ENCODE measurements around the gene GALNS. TPM values are rescaled to one million over a fixed set of nuclear protein-coding genes. Genes with fewer than 3 reads are reported as not detected.

Gene GALNS
- total RNA-seq, 1 donor from 2014 or later: 32.8 TPM

DNA sequence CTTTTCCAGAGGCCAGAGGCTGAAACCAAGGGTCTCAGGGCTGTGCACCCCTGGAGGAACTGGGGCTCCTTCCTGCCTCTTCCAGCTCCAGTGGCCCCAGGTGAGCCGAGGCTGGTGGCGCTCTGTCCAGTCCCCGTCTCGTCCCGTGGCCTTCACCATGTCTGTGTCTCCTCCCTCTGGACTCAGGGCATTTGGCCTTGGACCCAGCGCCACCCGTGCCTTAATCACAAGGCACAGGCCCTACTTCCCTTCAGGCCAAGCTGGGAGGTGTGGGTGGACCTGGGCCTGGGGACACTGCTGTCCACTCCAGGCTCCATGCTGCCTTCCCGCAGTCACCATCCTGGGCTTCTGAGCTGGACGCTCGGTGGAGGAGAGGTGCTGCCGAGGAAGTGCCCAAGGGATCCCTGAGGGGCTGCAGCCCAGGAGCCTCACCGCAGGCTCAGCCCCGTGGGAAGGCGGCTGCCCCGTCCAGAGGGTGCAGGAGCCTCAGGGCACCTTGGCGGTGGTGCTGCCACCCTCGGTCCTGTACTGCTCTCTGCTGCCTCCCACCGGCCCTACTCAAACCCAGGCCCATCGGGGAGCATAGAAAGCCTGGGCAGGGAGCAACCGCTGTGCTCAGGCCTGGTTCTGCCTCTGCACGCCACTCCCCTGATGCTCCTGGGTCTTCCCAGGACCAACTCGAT is 35.4 kb downstream of the GALNS start:
- H3K9me3 ChIP-seq: no peaks in the 10 kb centered on the region
- intact Hi-C loops (cut with DNase I): no loop called here
- H3K4me3 ChIP-seq: no peak overlapping the region
- ATAC-seq: no peak
- H3K36me3 ChIP-seq: peaks cover 9% of the 10 kb centered on the region
- no peak for TF ChIP-seq CTCF (IDR thresholded peaks at IDR 0.05)
- no peaks in the 10 kb centered on the region for H3K27me3 ChIP-seq
- no peak overlapping the region for H3K27ac ChIP-seq
- H3K4me1 ChIP-seq: no peaks in the 10 kb centered on the region
- DNase-seq: no peak

DNA sequence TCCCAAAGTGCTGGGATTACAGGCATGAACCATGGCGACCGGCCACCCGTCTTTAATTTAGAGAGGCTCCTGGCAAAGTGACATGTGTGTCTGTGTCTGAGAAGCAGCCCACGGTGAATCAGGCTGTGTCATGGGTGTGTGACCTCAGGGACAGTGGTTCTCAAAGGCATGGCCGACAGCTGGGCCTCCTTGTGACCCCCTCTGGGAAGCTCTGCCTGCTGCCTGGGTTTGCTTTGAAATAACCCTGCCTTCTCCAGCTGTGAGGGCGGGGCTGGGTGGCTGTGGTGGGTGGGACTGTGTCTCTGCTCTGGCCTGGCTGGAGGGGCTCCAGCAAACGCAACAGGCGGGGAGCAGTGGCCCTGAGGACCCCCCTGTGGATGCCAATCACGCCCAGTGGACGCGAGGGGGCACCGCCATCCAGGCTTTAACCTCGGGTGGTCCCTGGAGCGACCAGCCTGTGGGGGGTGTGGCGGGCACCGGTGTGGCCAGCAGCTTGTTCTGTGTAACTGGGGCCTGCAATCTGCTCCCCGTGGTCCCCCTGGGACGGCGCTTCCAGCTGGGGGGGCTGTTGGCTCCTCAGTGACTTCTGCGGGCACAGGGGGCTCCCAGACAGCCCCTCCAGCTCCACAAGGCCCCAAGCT is 36.2 kb downstream of the GALNS start:
- H3K36me3 ChIP-seq: peaks cover 9% of the 10 kb centered on the region
- intact Hi-C loops (cut with DNase I): no loop called here

GRCh38 chr16:88819126-88819525 is 37.6 kb downstream of the GALNS start:
- Histone ChIP-seq H3K4me1 (no peaks in the 10 kb centered on the region), H3K27ac (no peak overlapping the region), H3K4me3 (no peak overlapping the region), H3K27me3 (no peaks in the 10 kb centered on the region), H3K36me3 (peaks cover 9% of the 10 kb centered on the region), H3K9me3 (no peaks in the 10 kb centered on the region)
- no peak for ATAC-seq
- DNase-seq: no peak
- intact Hi-C loops (cut with DNase I): no loop called here
- no peak for TF ChIP-seq CTCF (IDR thresholded peaks at IDR 0.05)

More for the DNA sequence above, 36.2 kb downstream of the GALNS start:
- DNase-seq: no peak
- Histone ChIP-seq H3K9me3 (no peaks in the 10 kb centered on the region), H3K4me3 (no peak overlapping the region), H3K27me3 (no peaks in the 10 kb centered on the region), H3K27ac (no peak overlapping the region), H3K4me1 (no peaks in the 10 kb centered on the region)
- TF ChIP-seq CTCF (IDR thresholded peaks at IDR 0.05): no peak
- no peak for ATAC-seq

- Histone ChIP-seq H3K9me3 (no peaks in the 10 kb centered on the region), H3K4me1 (no peaks in the 10 kb centered on the region), H3K27me3 (no peaks in the 10 kb centered on the region), H3K36me3 (peaks cover 9% of the 10 kb centered on the region), H3K27ac (no peak overlapping the region), H3K4me3 (no peak overlapping the region)
- no peak for TF ChIP-seq CTCF (IDR thresholded peaks at IDR 0.05)
- intact Hi-C loops (cut with DNase I): no loop called here
- DNase-seq (no peak), ATAC-seq (no peak)
Measured at GRCh38 chr16:88818575-88818874, 38.2 kb downstream of the GALNS start.

DNA sequence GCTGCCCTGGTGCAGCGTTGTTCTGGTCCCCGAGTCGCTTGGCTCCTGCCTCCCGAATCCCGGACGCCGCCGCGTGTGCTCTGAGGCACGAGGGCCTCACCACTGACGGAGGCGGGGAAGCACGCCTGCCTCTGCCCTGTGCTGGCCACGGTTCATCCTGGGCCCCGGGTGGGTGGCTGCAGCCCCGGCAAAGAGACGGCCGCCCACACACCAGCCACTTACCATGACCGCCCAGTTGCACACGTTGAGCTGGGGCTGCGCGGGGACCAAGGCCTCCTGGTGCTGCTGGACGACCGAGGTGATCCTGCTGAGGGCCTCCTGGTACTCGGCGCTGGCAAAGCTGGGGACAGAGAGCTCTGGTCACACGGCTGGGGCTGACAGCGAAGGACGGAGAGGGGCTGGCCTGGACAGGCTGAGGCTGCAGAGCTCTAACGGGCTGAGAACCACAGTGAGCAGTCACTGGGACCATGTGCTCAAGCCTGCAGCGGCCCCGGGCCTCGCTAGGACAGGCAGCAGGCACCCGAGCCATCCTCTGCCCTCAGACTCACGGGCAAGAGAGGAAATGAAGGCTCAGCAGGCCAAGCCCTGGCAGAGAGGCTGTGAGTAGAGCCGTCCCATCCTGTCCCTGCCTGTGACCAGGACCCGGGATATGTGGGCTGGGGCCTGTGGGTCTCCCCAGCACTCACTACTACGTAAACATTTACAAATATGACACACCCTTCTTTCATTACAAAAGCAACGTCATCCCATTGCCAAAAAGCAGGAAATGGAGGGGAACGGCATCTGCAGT is 38.8 kb downstream of the GALNS start:
- no peak for TF ChIP-seq CTCF (IDR thresholded peaks at IDR 0.05)
- peaks cover 1% of the 10 kb centered on the region for H3K4me1 ChIP-seq
- no peak overlapping the region for H3K27ac ChIP-seq
- intact Hi-C loops (cut with DNase I): no loop called here
- no peak overlapping the region for H3K4me3 ChIP-seq
- H3K9me3 ChIP-seq: no peaks in the 10 kb centered on the region
- no peak for DNase-seq
- peaks cover 9% of the 10 kb centered on the region for H3K36me3 ChIP-seq
- ATAC-seq: no peak
- H3K27me3 ChIP-seq: no peaks in the 10 kb centered on the region

Data from upper lobe of right lung (tissue), 1 donor.